Dermis blood vessel endothelial cell (primary cell): ENCODE results near the gene OR5W2. TPM values are rescaled to one million over a fixed set of nuclear protein-coding genes. Genes with fewer than 3 reads are reported as not detected.
"Not testable (repeated sequence)": the region's sequence is repeated elsewhere in the genome, so short reads cannot be mapped to it uniquely, and the experiment has no call there.

Source experiments
- DNase-seq: peaks from one replicate; pipeline ENCODE4 v3.0.0; 2010
- total RNA-seq: library from RNA; depleted of rRNA; stranded (reverse); fragments of >200 nt; gene quantifications from 2 replicates; pipeline ENCODE4 v1.2.3, GENCODE V29; 2014

Gene OR5W2
- not detected in 2 replicates for total RNA-seq

DNA sequence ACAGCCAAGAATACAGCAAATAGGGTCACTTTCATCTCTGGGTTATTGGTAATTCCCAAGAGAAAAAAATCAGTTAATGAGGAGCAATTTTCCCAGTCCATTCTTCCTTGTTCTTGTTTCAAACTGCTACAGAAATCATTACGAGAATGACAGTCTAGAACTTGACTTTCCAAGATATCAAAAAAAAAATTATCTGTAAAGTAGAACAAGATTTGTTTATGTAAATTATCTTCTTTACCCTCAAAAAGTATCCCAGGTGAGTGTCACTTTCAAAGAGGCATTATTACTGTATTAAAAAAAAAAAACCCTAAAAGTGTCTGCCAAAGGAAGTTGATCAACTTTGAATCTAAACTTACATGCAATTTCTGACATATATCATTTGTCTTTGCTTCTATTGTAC, at the start of gene OR5W2:
OR5W2 (minus strand) TSS at position 101 of the 400 bp plus-strand sequence; CDS start at position 101, 0 bp downstream.
- no peak for DNase-seq

DNA sequence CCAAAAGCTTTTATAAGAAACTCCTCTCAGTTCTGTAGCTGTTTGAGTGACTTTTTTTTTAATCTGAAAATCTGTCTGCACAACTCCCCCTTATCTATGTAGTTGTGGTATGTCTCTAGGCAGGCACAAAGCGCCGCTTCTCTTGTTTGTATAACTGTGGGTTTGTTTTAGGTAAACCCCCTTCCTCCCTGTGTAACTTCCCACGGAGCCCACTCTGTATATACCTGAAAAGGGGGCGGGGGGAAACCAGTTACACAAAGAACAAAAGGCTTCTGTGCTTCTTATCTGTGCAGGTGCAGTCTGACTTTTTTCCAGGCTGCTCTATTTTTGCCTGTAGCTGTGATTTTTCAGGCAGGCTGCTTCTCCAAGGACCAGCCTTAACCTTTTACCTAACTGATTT, 42.1 kb upstream of the OR5W2 start:
- no peak for DNase-seq

DNA sequence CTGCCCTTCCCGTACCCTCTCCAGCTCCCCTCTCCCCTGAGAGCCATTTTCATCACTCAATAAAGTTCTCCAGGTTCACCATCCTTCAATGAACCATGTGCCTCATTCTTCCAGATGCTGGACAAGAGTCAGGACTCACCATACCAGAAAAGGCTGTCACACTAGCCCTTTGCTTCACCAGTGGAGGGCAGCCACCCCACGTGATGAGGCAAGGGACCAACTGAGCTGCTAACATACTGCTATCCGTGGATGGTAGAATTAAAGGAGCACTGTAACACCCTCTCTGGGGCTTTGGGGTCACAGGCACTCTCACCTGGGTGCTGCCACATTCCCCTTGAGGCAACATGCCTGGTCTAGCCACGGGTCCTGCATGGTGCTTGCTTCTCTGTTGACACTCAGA, 34.9 kb upstream of the OR5W2 start:
- DNase-seq, result no peak

DNA sequence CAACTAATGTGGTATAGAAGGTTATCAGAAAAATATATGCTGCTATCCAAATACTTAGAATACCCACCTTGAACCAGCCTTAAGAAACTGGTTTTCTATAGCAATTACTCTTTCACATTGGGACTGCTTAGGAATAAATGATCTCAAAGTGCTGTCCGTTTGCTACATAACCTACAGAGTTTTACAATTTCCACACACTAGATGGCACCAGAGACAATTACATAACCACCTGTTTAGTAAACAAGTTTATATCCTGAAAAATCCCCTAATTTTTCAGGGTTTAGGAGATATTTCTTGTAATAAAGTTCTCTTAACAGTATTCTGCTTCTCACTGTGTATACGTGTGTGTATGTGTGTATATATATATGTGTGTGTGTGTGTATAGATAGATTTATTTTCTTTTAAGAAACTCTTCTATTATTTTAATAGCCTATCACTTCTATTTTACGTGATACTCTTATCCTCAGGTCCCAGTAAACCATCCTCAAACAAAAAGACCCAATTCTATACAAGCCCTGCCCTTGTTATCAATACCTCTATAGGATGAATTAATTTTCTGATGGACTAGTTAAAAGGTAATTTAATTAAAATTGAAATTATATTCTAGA, 28.5 kb upstream of the OR5W2 start:
- DNase-seq, result peak; percentile 47

DNA sequence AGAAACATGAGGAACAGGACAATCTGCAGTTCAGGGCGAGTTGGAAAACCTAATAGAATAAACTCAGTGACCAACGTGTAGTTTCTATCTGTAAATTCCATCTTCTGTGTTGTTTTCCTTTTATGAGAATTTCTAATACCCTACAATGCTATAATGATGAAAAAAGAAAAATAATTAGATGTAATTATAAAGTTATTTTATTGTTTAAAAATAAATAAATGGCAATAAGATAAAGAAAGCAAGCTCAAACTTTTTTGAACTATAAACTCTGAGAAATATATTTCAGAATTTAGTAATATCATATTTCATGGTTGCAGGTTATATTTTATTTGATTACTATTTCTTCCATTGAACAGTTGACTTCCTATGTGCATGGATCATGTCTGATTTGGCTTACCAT, 21.9 kb upstream of the OR5W2 start, which contains the start of gene OR5I1:
OR5I1 (minus strand) TSS at position 101 of the 400 bp plus-strand sequence; CDS start at position 101, 0 bp downstream.
- no peak for DNase-seq

DNA sequence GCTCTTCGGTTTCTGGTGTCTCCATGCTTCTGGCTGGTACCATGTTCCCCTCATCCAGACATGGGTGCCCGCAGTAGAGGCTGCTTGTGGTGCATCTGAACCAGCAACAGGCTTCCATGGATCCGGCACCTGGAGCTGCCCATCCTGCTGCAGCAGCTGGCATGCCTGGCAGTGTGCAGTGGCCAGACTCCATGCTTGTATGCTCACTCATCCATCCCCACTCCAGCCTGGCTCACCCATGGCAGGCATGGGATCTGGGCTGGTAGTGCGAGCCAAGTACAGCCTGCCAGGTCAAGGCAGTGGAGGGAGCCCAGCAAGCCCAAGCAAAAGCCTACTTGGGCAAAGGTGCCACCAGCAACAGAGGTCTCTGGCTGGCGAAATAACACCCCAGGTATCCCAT, 6.2 kb upstream of the OR5W2 start:
- DNase-seq, result no peak

DNA sequence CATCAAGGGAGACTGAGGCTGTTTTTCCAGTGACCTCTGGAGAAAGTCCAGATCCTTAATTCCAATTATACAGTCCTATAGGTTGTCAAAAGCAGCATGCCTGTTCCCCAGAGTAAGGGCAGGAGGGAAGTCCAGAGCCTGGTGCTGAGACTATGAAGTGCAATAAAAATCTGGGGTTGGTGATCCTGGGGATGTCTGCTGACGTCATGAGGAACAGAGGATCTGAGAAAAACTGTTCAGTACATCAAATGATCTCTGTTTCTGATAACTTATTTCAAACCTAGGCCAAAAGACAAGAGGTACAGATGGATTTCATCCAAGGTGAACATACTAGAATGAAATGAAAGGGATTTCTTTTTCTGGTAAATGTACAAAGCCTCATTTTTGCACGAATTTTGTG, 12.1 kb downstream of the OR5W2 start:
- DNase-seq, result no peak

DNA sequence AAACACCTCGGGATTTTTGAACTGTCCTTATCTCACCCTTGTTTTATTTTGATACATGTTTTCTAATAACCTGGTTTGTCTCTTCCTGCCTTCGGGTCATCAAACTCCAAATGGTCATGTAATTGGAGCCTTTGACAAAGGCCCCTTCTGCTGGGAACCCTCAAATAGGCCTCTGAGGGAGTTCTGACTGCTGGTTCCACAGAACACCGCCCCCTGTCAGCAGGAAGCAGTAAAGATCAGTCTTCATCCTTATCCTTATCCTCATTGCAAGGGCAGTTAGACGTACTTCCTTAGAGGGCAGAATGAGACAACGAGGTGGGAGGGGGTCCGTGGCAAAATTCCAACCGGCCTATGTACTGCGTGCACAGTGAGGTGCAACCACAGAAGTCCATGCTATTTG, 19.2 kb downstream of the OR5W2 start:
- no peak for DNase-seq

DNA sequence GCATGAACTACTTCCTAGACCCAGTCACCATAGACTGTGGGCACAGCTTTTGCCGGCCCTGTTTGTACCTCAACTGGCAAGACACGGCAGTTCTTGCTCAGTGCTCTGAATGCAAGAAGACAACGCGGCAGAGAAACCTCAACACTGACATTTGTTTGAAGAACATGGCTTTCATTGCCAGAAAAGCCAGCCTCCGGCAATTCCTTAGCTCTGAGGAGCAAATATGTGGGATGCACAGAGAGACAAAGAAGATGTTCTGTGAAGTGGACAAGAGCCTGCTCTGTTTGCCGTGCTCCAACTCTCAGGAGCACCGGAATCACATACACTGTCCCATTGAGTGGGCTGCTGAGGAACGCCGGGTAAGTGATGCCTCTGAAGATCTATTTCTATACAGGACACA, 28.9 kb downstream of the OR5W2 start:
- not testable (repeated sequence) for DNase-seq

DNA sequence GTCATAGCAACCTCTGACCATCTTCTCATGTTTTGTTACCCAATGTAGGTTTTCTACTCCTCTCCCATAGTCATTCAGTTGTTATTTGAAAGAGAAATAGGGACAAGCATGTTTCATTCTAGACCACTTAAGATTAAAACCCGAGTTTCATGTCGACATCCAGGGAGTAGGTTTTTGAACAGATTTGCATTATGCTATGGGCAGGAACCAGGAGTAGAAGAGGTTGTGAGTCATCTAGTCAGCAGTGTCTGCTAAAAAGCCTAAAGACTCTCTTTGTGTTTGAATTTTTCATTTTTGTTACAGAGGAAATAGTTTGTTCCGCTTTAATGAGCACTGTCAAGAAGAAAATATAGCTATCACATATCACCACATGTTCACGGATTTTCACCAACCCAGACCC, 29.4 kb downstream of the OR5W2 start:
- DNase-seq, result not testable (repeated sequence)

DNA sequence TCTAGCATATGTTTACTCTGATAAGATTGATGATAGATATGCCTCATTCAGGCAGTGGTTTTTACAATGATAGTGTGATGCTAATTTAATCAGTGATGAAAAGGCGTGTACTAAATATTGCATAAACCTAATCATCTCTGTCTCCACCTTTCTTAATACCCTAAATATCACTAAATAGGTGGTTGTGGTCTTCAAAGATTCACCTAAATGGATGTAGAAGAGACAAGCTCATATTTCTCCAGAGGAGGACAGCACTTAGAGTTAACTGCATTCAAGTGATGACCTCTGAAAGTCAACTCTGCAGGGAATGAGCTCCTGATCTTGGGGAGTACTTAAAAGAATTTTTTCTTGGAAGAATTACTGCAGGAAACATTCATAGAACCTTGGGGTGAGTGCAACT, 31.4 kb downstream of the OR5W2 start, which contains the start of gene TRIM51:
TRIM51 (plus strand) TSS at position 301 of the 400 bp plus-strand sequence. CDS start 2,132 bp downstream, outside the sequence.
- not testable (repeated sequence) for DNase-seq

DNA sequence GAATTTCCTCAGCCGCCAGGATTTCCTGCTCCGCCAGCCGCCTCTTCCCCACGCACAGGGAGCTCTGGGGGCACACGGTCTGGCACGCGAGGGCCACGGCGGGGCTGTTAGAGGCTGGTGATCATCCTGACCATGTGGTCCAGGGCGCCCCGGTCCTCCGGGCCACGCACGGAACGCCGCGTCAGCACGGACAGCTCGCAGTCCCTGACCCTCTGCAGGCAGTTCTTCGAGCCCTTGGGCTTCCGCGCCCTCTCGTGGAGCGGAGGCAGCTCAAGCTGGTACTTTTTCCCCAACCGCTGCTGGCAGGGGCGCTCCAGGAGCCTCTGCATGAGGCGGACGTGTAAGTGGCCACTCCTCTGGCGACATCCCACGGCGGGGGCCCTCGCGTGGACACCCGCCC, 41.2 kb downstream of the OR5W2 start:
- not testable (repeated sequence) for DNase-seq

DNA sequence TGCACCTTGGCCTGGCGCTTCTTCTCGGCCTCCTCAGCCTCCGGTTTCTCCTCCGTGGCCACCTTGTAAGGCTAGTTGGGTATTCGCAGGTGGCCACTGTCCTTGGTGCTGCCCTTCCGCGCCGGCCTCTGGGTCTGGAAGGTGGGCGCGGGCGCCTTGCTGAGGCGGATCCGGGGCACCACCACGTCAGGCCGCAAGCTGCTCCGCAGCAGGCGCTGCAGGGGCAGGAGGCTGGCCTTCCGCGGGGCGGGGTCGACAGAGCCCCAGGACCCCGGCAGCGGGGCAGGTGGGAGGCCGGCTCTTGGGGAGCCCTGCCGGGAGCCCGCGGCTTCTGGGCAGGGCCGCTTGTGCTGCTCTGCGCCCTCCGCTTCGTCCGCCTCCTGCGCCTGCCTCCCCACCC, 41.7 kb downstream of the OR5W2 start:
- DNase-seq, result not testable (repeated sequence)

DNA sequence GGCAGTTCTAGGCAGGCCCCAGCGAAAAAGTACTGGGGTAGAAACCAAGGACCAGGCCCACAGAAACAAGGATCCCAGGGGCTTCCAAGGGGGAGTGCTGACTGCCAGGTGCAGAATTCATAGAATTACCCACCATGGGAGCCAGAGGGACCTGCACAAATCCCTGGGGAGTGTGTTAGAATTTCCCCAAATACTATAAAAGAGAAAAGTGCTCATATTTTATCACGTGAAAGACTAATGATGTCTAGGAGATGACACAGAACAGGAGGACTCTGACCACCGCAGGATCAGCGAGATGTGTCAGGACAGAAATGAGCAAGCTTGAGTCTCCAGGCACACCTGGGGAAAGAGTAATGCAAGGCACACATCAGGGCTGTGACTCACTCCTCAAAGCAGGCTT, 47.0 kb downstream of the OR5W2 start:
- DNase-seq, result not testable (repeated sequence)

Other genes with a start within 250 kb of the OR5W2 start
- gene OR5D13, start 141.1 kb downstream of the OR5W2 start, total RNA-seq, result not detected in 2 replicates
- gene OR5D14, start 119.0 kb downstream of the OR5W2 start, total RNA-seq, result not detected in 2 replicates
- gene OR5L1, start 103.2 kb downstream of the OR5W2 start, total RNA-seq, result not detected in 2 replicates
- not detected in 2 replicates for gene OR5D18, start 95.0 kb downstream of the OR5W2 start, total RNA-seq
- gene OR5L2, start 87.4 kb downstream of the OR5W2 start, total RNA-seq, result not detected in 2 replicates
- not detected in 2 replicates for gene OR5D16, start 75.8 kb downstream of the OR5W2 start, total RNA-seq
- gene TRIM51, start 31.3 kb downstream of the OR5W2 start, total RNA-seq, result not detected in 2 replicates
- not detected in 2 replicates for gene OR5I1, start 21.8 kb upstream of the OR5W2 start, total RNA-seq
- gene OR10AG1, start 55.4 kb upstream of the OR5W2 start, total RNA-seq, result not detected in 2 replicates
- not detected in 2 replicates for gene OR5F1, start 80.0 kb upstream of the OR5W2 start, total RNA-seq
- gene OR5AS1, start 113.1 kb upstream of the OR5W2 start, total RNA-seq, result not detected in 2 replicates
- not detected in 2 replicates for gene OR8I2, start 178.7 kb upstream of the OR5W2 start, total RNA-seq
- not detected in 2 replicates for gene OR8H2, start 189.1 kb upstream of the OR5W2 start, total RNA-seq
- gene OR8H3, start 207.8 kb upstream of the OR5W2 start, total RNA-seq, result not detected in 2 replicates
- gene OR8J3, start 225.6 kb upstream of the OR5W2 start, total RNA-seq, result not detected in 2 replicates
- not detected in 2 replicates for gene OR8K5, start 245.7 kb upstream of the OR5W2 start, total RNA-seq